Fibroblast of mammary gland (primary cell): ENCODE measurements around the gene ITGB2.
"Not testable (repeated sequence)": the region's sequence is repeated elsewhere in the genome, so short reads cannot be mapped to it uniquely, and the experiment has no call there.

Experiments
- DNase-seq: peaks from one replicate; pipeline ENCODE4 v3.0.0-alpha.2; 2010; ENCODE audit warnings: low read depth
- H3K4me3 ChIP-seq: 2 replicates; pipeline ENCODE4 v1.5.1; 2011; ENCODE audit warnings: low read depth, mild to moderate bottlenecking, low read length, moderate library complexity; ENCODE audit not compliant: control insufficient read depth
- CTCF ChIP-seq: conservative IDR thresholded peaks from 2 replicates; pipeline ENCODE4 v1.5.1; 2011; ENCODE audit warnings: low read depth, low read length, inconsistent platforms; ENCODE audit not compliant: control insufficient read depth, insufficient read depth

Gene ITGB2

GRCh38 chr21:44918107-44918470 is 2.6 kb downstream of the ITGB2 start:
- no peak overlapping the region for H3K4me3 ChIP-seq
- no peak for TF ChIP-seq CTCF
- DNase-seq: no peak

- DNase-seq: no peak
- no peak for TF ChIP-seq CTCF
- no peak overlapping the region for H3K4me3 ChIP-seq
Observed at GRCh38 chr21:44917446-44918106, 3.1 kb downstream of the ITGB2 start.

GRCh38 chr21:44916965-44917364 is 3.7 kb downstream of the ITGB2 start:
- H3K4me3 ChIP-seq: no peak overlapping the region

GRCh38 chr21:44914176-44914874 is 6.4 kb downstream of the ITGB2 start:
- H3K4me3 ChIP-seq: no peak overlapping the region
- DNase-seq: no peak
- no peak for TF ChIP-seq CTCF

More at GRCh38 chr21:44916965-44917364, 3.7 kb downstream of the ITGB2 start:
- no peak for TF ChIP-seq CTCF
- no peak for DNase-seq

GRCh38 chr21:44913425-44914175 is 7.1 kb downstream of the ITGB2 start:
- no peak overlapping the region for H3K4me3 ChIP-seq
- no peak for DNase-seq
- TF ChIP-seq CTCF: no peak

GRCh38 chr21:44912506-44913412 is 7.9 kb downstream of the ITGB2 start:
- H3K4me3 ChIP-seq, DNase-seq: not testable (repeated sequence)

- no peak for TF ChIP-seq CTCF
- H3K4me3 ChIP-seq: no peak overlapping the region
- DNase-seq: no peak
Observed at GRCh38 chr21:44912158-44912473, 8.6 kb downstream of the ITGB2 start.
